DMS114 treated with DMSO at 0.1 percent for 48 hours (cell line): Measurements from ENCODE around the gene GSTM4.

ENCODE experiments used
- DNase-seq: peaks from one replicate; lab custom pipeline; 2025; ENCODE audit not compliant: unreplicated experiment; lab: John Stamatoyannopoulos, UW

The GSTM4 gene

DNA sequence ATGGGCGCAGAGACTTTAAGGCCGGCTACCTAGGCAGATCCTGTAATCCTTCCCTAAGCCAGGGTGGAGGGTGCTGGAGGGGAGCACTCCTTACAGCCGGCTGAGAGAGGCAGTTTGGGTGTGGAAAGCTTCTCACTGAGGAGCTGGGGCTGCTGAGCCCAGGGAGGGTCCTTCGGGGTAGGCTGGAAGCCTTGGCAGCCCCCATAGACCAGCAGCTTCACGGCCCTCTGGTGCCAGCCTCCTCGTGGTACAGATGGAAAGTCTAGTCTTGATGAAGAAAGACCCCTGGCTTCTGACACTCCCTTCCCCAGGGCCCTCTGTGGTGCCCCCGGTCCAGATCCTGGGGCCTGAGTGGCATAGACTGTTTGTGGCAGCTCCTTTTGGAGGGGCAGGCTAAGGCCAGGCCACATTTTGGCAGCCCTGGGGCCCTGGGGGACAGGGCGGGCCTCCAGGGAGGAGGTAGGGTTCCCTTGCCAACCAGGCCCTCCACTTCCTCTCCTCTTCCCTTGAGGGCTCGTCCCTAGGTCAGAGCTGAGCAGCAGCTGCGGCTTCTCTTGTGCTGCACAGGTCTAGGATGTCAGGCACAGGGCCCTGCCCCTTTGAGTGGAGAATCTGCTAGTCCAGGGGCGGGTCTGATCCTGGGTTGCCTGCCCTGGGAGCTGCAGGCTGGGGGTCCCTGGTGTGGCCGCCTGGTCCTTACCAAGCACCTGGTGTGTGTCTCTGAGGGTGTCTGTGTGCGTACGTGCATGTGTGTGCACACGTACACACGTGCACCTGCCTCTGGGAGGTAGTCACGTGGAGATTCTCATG is 31.5 kb upstream of the GSTM4 start:
- DNase-seq: no peak

DNA sequence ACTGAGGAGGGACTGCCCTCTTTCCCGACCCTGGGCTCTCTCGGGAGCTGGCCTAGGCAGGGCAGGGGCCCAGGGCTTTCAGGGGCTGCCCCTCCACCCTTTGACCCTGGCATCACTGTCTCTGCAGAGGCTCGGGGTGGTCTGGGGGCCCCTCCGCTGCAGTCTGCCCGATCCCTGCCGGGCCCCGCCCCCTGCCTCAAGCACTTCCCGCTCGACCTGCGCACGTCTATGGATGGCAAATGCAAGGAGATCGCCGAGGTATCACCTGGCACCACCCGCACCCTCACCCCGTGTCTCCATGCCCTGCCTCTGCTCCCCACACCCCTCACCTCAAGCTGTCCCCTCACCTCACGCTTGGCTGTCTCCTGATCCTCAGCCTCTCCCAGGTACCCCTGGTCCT is 30.7 kb upstream of the GSTM4 start:
- DNase-seq: no peak

DNA sequence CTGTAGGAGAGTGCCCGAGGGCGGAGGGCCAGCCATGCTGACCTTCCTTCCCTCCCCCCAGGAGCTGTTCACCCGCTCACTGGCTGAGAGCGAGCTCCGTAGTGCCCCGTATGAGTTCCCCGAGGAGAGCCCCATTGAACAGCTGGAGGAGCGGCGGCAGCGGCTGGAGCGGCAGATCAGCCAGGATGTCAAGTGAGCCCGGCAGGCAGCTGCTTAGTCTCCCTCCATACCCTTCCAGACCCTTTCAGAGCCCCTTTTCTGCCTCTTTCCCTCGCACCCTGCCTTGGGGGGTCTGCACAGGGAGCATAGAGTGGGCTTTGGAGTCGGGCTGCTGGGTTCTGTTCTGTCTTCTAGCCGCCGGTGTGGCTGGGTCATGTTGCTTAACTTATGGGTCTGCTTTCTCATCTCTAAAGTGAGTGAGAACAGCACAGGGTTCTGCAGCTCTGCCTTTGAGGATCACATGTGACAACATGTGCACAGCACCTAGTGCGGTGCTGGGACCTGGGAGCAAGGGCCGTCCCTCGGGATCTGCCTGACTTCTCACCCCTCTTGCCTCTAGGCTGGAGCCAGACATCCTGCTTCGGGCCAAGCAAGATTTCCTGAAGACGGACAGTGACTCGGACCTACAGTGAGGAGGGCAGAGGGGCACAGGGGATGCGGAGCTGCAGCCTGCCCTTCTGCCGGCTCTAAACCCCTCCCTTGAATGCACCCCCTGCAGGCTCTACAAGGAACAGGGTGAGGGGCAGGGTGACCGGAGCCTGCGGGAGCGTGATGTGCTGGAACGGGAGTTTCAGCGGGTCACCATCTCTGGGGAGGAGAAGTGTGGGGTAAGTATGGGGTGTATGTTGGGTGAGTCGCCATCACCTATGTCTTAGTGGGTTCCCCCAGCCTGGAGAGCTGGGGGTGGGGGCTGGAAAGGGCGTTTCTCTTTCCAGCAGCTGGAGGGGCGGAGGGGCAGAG is 30.0 kb upstream of the GSTM4 start:
- no peak for DNase-seq

DNA sequence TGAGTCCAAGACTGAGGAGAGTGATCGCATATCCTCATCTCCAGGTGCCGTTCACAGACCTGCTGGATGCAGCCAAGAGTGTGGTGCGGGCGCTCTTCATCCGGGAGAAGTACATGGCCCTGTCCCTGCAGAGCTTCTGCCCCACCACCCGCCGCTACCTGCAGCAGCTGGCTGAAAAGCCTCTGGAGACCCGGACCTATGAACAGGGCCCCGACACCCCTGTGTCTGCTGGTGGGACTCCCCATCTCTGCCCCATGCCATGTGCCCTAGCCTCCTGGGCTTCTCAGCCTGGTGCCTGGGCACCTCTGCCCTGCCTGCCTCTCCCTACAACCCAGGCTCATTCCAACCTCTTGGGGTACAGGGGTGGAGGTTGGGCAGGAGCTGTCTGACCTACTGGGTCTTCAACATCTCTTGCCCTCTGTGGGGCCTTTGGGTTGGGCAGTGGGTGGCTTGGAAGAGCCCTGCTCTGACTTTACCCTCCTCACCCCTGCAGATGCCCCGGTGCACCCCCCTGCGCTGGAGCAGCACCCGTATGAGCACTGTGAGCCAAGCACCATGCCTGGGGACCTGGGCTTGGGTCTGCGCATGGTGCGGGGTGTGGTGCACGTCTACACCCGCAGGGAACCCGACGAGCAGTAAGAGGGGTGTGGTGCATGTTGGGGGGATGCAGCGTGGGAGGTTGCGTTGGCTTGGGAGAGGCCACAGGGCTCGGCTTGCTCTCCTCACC is 29.1 kb upstream of the GSTM4 start:
- no peak for DNase-seq

DNA sequence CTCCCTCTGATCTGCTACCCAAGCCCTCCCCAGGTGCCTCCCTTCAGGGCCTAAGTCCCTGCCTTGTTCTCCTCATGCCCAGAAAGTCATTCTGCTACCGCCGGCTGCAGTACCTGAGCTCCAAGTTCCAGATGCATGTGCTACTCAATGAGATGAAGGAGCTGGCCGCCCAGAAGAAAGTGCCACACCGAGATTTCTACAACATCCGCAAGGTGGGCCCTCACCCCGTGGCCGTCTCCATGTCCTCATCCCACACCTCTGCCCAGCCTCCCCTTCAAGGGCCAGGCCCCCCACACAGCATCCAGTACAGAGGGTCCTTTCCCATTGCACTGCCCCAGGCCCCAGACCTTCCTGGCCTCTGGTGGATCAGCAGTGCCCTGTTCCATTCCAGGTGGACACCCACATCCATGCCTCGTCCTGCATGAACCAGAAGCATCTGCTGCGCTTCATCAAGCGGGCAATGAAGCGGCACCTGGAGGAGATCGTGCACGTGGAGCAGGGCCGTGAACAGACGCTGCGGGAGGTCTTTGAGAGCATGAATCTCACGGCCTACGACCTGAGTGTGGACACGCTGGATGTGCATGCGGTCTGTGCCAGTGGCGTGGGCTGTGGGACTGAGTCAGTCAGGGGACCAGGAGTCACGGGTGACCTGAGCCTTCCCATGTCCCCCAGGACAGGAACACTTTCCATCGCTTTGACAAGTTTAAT is 28.1 kb upstream of the GSTM4 start:
- no peak for DNase-seq

DNA sequence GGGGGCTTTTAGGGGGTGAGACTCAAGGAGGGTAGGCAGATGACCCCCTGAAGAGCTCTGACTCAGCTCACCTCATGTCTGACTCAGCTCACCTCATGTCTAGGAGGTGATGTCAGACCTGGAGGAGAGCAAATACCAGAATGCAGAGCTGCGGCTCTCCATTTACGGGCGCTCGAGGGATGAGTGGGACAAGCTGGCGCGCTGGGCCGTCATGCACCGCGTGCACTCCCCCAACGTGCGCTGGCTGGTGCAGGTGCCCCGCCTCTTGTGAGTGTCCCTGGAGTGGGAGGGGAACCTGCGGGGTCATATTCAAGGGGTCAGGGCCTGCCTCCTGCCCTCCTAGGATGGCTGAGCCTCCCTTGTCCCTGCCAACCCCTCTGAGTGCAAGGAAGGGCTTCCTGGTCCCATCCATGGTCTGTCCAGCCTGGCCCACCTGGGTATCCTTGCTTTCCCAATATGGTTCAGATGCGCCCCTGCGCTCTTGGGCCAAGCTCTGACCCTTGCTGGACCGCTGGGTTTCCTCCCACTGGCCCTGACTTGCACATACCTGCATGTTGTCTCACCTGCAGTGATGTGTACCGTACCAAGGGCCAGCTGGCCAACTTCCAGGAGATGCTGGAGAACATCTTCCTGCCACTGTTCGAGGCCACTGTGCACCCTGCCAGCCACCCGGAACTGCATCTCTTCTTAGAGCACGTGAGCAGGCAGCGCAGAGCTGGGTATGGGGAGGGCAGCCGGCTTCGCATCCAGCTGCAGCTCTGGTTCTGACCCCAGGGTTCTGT is 27.2 kb upstream of the GSTM4 start:
- DNase-seq: no peak

DNA sequence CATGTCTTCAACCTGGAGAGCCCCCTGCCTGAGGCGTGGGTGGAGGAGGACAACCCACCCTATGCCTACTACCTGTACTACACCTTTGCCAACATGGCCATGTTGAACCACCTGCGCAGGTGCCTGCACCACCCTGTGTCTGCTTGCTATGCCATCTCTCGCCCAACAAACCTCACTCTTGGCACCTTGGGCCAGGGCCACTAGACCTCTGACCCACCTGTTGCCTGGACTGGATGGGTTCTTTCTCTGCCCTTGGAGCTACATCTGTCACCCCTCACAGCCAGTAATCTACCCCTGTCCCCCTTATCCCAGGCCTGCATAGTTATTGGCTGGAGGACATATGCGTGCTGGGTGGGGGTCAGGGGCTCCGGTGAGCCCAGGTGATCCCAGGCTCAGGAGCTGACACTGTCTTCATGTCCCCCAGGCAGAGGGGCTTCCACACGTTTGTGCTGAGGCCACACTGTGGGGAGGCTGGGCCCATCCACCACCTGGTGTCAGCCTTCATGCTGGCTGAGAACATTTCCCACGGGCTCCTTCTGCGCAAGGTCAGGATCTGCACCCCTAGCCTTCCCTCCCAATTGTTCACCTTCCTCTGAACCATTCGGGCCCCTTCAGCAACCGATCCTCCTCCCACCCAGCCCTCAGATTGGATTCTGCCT is 26.4 kb upstream of the GSTM4 start:
- no peak for DNase-seq

DNA sequence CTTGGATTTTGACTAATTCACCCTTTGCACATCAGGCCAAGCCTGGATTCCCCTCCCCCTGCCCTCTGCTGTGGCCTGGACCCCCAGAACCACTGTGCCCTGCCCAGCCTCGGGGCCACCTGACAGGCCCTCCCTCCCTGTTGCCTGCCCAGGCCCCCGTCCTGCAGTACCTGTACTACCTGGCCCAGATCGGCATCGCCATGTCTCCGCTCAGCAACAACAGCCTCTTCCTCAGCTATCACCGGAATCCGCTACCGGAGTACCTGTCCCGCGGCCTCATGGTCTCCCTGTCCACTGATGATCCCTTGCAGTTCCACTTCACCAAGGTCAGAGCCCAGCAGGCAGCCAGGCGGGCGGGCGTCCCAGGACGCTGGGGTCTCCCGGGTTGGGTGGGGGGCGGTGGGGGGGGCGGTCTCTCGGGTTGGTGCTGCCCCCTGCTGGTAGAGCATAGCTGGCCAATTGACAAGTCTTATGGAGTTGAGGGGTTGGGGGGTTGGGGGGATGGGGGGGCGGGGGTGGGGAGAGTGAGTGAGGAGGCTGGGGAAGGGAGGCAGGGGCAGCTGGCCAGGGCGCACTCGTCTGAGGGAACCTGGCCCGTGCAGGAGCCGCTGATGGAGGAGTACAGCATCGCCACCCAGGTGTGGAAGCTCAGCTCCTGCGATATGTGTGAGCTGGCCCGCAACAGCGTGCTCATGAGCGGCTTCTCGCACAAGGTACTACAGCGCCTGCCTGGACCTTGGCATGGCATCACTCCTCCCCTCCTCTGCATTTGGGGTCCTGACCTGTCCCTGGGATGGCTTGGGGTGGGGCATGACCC is 25.6 kb upstream of the GSTM4 start:
- DNase-seq: no peak

DNA sequence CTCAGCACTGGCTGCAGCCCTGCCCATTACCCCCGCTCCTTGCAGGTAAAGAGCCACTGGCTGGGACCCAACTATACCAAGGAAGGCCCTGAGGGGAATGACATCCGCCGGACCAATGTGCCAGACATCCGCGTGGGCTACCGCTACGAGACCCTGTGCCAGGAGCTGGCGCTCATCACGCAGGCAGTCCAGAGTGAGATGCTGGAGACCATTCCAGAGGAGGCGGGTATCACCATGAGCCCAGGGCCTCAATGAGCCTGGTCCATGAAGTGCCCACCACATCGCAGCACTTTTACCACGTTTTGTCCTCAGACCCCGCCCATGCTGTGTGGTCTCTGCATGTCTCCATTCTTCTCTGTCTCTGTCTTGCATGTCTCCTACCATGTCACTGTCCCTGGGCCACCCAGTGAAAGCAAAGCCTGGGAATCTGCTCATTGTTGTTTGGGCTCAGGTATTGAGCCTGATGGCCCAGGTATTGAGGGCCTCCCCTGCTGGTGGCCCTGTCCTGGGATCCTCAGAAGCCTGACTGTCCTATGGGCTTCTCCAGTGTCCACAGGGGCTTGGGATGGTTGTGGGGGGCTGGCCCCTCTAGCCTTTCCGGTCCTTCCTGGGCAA is 24.9 kb upstream of the GSTM4 start:
- no peak for DNase-seq

DNA sequence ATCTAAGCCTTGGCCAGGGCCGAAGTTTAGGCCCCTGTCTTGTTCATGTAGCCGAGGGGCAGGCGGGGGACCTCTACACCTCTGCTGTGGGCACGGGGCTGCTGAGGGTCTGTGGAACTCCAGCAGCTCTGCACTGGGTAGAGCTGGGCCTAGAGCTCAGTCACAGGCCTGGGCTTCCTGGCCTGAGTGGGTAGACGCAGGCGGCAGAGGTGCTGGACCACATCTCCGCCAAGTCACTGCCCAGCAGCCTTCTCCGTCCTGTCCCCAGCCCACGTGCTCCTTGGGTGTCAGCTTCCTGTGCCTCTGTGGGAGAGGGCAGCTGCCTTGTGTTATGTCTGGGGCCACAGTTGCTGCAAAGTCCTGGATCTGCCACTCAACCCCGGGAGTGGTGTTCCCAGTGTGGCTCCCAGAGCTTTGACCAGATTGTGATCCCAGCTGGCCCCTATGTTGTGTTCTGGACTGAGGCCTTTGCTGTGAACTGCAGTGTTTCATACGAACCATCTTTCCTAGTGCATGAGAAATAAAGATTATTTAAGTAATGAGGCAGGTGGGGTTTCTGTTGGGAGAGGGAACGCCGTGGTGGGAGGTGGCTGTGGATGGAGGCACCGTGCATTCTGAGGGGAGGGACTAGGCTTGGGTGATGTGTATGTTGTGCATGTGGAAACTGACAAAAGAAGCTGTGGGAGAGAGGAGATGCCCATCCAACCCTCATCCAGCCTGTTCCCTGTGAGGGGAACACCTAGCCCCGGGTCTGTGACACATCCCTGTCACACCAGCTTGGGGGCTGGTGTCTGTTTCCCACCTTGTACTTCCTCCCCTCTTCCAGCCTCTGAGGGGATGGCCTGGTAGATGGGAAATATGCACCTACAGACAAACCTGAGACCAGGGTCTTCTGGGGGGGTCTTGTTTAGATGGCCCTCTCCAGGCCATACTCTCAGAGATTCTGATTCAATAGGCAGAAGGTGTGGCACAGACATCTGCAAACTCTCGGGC is 24.1 kb upstream of the GSTM4 start:
- DNase-seq: no peak

DNA sequence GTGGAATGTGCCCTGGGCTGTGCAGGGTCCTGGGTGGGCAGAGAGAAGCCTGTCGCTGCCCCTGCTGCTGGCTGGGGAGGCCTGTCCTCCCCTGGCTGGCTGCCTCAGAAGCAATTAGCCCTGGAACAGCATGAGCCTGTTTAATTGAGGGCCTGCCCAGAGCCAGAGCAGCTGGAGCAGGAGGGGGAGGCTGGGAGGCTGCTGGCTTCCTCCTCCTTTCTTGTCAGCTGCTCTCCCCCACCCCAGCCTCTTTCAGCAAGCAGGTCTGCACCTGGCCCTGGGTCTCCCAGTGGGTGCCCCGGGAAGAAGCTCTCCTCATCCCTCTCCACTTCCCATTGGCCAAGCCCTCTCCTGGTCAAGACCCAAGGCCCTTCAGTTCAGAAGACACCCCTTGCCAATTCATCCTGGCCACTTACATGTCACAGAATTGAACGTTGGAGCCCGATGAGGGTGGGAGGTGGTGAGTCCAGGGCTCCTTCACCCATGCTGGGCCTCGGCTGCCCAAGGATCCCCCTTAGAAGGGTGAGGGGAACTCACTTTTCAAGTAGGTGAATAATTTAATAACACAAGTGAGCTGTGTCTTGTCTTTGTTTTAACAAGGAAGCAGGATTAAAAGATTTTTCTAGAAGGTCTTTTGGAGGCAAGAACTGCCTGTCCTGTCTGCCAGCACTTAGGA is 23.1 kb upstream of the GSTM4 start:
- no peak for DNase-seq

DNA sequence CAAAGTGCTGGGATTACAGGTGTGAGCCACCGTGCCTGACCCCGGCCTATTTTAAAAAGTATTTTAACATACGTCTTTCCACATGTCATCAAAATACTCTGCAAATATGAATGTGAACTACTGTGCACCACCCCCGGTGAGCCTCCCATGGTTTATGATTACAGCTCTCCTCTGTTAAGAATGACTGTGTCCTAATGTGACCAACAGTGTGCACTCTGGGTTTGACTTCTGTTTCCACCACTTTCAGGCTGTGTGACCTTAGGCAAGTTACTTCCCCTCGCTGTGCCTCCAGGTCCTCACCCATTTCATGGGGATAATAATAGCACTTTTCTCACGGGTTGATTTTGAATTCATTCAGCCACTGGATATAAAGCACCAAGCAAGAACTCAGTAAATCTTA is 21.6 kb upstream of the GSTM4 start:
- no peak for DNase-seq

DNA sequence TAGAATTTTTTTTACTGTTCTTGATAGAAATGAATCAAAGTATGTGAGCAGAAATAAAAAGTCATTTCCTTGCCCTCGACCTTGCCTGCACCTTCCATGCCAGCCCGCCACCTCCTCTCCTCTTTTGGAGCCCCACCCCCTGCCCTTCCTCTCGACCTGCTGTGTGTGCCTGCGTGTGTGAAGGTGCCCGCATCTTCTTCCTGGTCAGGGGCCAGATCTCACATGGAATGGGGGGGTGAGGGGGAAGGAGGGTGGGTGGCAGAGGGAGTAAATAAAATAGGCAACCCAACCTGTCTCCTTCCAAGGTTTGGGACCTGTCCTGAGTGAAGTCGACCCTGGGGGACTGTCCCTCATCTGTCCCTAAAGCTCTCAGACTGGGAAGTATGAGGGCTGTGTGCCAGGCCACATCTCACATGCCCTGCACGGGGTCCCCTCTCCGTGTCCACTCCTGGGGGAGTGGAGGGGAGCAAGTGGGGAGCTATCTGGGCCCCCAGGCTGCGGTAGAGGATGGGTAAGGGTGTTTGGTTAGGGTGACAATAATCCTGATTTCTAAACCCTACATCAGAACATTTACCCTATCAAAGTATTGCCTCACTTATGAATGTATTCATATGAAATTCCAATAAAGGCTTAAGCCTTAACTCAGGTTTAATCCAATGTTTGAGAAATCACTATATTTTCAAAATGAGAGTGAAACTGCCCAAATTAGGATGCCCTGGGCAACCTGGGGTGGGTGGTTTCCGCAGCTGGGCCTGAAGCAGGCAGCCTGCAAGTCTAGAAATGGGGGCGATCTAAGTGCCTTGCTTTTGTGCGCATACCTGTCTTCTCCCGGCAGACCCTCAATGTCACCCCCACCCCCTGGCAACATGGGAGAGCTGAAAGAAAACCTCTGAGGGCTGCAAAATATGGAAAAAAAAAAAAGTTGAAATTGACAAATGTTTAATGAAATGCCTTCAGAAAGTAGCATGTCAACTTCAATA is 20.8 kb upstream of the GSTM4 start:
- DNase-seq: no peak

DNA sequence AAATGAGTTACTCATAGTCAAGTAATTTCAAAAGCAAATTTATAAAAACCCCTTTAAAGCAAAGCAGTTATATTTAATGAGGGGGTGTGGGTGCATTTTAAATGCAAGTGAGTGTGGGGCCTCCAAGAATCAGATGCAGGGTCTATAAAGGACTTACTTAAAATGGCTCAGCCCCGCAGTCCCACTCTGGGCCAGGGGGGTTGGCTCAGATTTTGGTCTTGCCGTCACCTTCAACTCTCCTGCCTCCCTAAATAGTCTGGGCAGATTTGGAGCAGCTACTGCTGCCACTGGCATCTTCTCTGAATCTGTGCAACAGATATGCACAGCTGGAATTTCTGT is 20.1 kb upstream of the GSTM4 start:
- DNase-seq: no peak

DNA sequence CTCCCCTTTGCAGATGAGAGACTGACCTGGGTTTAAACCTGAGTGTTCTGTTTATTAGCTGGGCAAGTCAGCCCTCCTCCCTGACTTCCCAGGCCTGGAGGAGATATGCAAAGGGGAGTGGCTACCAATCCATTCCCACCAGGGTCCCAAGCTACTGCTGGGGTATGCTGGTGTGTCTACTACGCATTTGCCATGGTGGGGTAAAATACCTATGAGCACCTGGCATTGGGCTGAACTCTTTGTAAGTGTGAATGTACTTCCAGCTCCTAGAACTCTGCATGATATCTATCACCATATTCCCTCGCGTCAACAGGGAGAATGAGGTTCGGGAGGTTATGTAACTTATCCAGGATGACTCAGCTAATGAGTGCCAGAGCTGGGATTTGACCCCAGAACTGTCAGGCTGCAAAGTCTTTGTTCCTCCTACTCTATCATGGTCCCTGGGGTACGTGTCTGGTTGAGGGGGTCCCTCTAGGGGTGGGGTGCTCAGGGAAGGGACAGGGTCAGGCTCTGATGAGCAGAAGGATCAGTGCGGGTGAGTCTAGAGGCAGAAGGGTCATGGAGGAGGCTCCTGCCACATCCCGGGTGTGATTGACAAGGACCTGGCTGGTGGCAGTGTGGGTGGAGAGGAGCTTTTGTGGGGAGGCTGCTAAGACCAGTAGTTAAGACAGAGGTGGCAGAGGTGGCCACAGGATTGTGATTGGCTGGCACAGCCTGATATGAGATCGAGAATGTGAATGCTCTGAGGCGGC is 19.5 kb upstream of the GSTM4 start:
- DNase-seq: no peak
